GM23338 (cell line): ENCODE data around the gene ACSL3. TPM values are rescaled to one million over a fixed set of nuclear protein-coding genes. Genes with fewer than 3 reads are reported as not detected.

Experiments
- ATAC-seq: fragments of 200-7000 bp; cut with Tn5 transposase; 3 replicates; pipeline ENCODE4 v1.9.1; 2020
- DNase-seq: peaks from one replicate; pipeline ENCODE4 v3.0.0-alpha.2; 2015; ENCODE audit warnings: low spot score
- H2AFZ ChIP-seq: fragments of 200-600 bp; sonication (generic); 2 replicates; pipeline ENCODE4 v1.8.0; 2016; ENCODE audit warnings: antibody characterized with exemption, mild to moderate bottlenecking, moderate library complexity
- H3F3A ChIP-seq: fragments of 200-600 bp; sonication (generic); replicated peaks from 2 replicates; pipeline ENCODE4 v1.8.0; 2017; ENCODE audit warnings: antibody characterized with exemption, mixed run types, low read depth
- H3K27ac ChIP-seq: fragments of 200-600 bp; sonication (generic); 2 replicates; pipeline ENCODE4 v1.6.1; 2016; ENCODE audit warnings: low read depth
- H3K27me3 ChIP-seq: fragments of 200-600 bp; sonication (generic); 2 replicates; pipeline ENCODE4 v1.8.0; 2016; ENCODE audit warnings: mild to moderate bottlenecking, mixed run types, moderate library complexity; ENCODE audit not compliant: insufficient read depth
- H3K36me3 ChIP-seq: fragments of 200-600 bp; sonication (generic); 2 replicates; pipeline ENCODE4 v1.8.0; 2016; ENCODE audit warnings: mild to moderate bottlenecking; ENCODE audit not compliant: insufficient read depth
- H3K4me1 ChIP-seq: fragments of 200-600 bp; sonication (generic); 2 replicates; pipeline ENCODE4 v1.8.0; 2016; ENCODE audit warnings: mild to moderate bottlenecking, moderate library complexity; ENCODE audit not compliant: insufficient read depth
- H3K4me2 ChIP-seq: fragments of 200-600 bp; sonication (generic); 2 replicates; pipeline ENCODE4 v1.7.1; 2017; ENCODE audit warnings: mixed run types
- H3K4me3 ChIP-seq: fragments of 200-600 bp; sonication (generic); 2 replicates; pipeline ENCODE4 v1.6.1; 2016; ENCODE audit warnings: mixed run types
- H3K79me2 ChIP-seq: fragments of 200-600 bp; sonication (generic); replicated peaks from 2 replicates; pipeline ENCODE4 v1.8.0; 2017; ENCODE audit warnings: mild to moderate bottlenecking; ENCODE audit not compliant: insufficient read depth
- H3K9me2 ChIP-seq: fragments of 200-600 bp; sonication (generic); 2 replicates; pipeline ENCODE4 v1.8.0; 2017; ENCODE audit not compliant: insufficient read depth
- H4K20me1 ChIP-seq: fragments of 200-600 bp; sonication (generic); replicated peaks from 2 replicates; pipeline ENCODE4 v1.8.0; 2017; ENCODE audit warnings: mild to moderate bottlenecking; ENCODE audit not compliant: insufficient read depth
- H3K27ac Mint-ChIP-seq: 2 replicates; pipeline ENCODE4 v1.8.0; 2020; ENCODE audit warnings: inconsistent platforms, mild to moderate bottlenecking, moderate library complexity, mixed read lengths
- H3K27me3 Mint-ChIP-seq: 3 replicates; pipeline ENCODE4 v1.8.0; 2022; ENCODE audit warnings: low read depth, mild to moderate bottlenecking, moderate library complexity, mixed read lengths, inconsistent platforms; ENCODE audit not compliant: insufficient read depth, poor library complexity
- H3K36me3 Mint-ChIP-seq: 3 replicates; pipeline ENCODE4 v1.8.0; 2021; ENCODE audit warnings: low read depth, mild to moderate bottlenecking, inconsistent platforms, moderate library complexity, mixed read lengths
- H3K4me1 Mint-ChIP-seq: 3 replicates; pipeline ENCODE4 v1.8.0; 2020; ENCODE audit warnings: mild to moderate bottlenecking, inconsistent platforms, mixed read lengths
- H3K4me3 Mint-ChIP-seq: 3 replicates; pipeline ENCODE4 v1.8.0; 2021; ENCODE audit warnings: moderate library complexity, mild to moderate bottlenecking, inconsistent platforms, mixed read lengths
- H3K9me3 Mint-ChIP-seq: 3 replicates; pipeline ENCODE4 v1.8.0; 2020; ENCODE audit warnings: moderate library complexity, mild to moderate bottlenecking, inconsistent platforms, mixed read lengths
- NANOG ChIP-seq: IDR thresholded peaks from 2 replicates; pipeline ENCODE4 v1.6.1; 2016; ENCODE audit warnings: antibody characterized with exemption, borderline replicate concordance
- POLR2AphosphoS5 ChIP-seq: IDR thresholded peaks from 2 replicates; pipeline ENCODE4 v1.6.1; 2016; ENCODE audit warnings: antibody characterized with exemption, low read depth
- REST ChIP-seq: IDR thresholded peaks from one replicate; pipeline ENCODE4 v1.6.1; 2018; ENCODE audit warnings: antibody characterized with exemption; ENCODE audit not compliant: unreplicated experiment
- STAT1 ChIP-seq: IDR thresholded peaks from one replicate; pipeline ENCODE4 v1.6.1; 2016; ENCODE audit warnings: antibody characterized with exemption; ENCODE audit not compliant: unreplicated experiment
- ZNF114 ChIP-seq: fragments of 250-450 bp; sonication (Bioruptor Pico); IDR thresholded peaks from 2 replicates; pipeline ENCODE4 v1.5.0; 2020; ENCODE audit warnings: mild to moderate bottlenecking, moderate library complexity
- ZNF331 ChIP-seq: fragments of 250-450 bp; sonication (Bioruptor Pico); IDR thresholded peaks from 2 replicates; pipeline ENCODE4 v1.5.0; 2020; ENCODE audit warnings: low read depth, mild to moderate bottlenecking, moderate library complexity
- ZNF462 ChIP-seq: fragments of 250-450 bp; sonication (Bioruptor Pico); IDR thresholded peaks from 2 replicates; pipeline ENCODE4 v1.5.0; 2020; ENCODE audit warnings: mild to moderate bottlenecking, moderate library complexity
- polyA plus RNA-seq: library from polyadenylated mRNA; unstranded; fragments of >200 nt; fragmentation: Nextera tagmentation; extraction: Ambion mirVana; gene quantifications from 2 replicates; pipeline ENCODE4 v1.2.1, GENCODE V29; 2016
- total RNA-seq: library from RNA; depleted of rRNA; stranded (reverse); fragments of >200 nt; shearing (Covaris generic); gene quantifications from 2 replicates; pipeline ENCODE4 v1.2.3, GENCODE V29; 2014

ACSL3 gene
- total and polyA plus RNA-seq, 2 experiments from 2014 or later: 55.3 to 130 TPM

- Histone ChIP-seq H2AFZ (no peak overlapping the region), H3K4me2 (no peak overlapping the region), H3K4me3 (no peak overlapping the region), H4K20me1 (peaks cover 74% of the 10 kb centered on the region), H3F3A (no peaks in the 10 kb centered on the region), H3K27me3 (no peaks in the 10 kb centered on the region), H3K36me3 (no peaks in the 10 kb centered on the region), H3K4me1 (peaks cover 50% of the 10 kb centered on the region), H3K9me2 (no peaks in the 10 kb centered on the region), H3K79me2 (peaks cover 100% of the 10 kb centered on the region), H3K27ac (no peak overlapping the region)
- ATAC-seq (no peak), DNase-seq (no peak)
- Mint-ChIP-seq H3K9me3 (no peaks in the 10 kb centered on the region), H3K27ac (no peak overlapping the region), H3K27me3 (no peaks in the 10 kb centered on the region), H3K36me3 (no peaks in the 10 kb centered on the region), H3K4me3 (no peak overlapping the region), H3K4me1 (peaks cover 21% of the 10 kb centered on the region)
- TF ChIP-seq POLR2AphosphoS5 (no peak), STAT1 (no peak), ZNF331 (no peak), ZNF114 (CRISPR knock-in tag) (no peak), ZNF462 (CRISPR knock-in tag) (no peak), NANOG (no peak), REST (no peak)
Measured at GRCh38 chr2:222872551-222872950, 11.7 kb downstream of the ACSL3 start.
